ENCODE data around the gene ERC2.

Gene ERC2

DNA sequence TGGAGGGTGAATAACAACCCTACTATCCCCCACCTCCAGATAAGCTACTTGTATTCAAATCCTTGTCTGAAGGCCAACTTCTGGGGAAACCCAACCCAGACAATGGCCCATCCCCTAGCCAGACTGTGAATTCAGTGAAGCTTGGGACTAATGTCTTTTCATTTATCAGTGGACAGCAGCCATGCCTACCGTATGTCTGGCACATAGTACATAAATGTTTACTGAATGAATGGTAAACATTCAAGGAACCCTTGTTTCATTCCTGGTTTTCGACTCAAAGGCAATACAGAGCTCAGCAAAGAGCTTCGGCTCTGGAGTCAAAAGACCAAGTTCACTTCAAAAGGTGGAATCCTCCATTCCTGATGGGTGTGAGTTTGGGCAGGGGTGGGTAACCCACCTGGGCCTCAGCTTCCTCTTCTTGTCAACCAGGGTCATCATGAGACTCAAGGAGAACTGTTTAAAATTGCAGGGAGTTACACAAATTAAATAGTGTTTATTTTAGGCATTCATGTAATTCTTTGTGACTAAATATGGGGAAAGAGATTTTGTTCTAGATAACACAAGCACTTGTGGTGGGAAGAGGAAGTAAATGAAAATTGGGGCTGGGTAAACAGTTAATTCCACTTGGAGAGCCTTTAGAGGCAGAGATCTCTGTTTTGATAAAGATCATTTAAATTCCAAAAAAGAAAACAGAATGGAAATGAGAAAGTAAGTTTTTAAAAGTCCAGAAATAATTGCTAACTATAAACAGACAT lies 677.5 kb downstream of the ERC2 start:
- no peak for DNase-seq (ENCODE audit: low read depth)

DNA sequence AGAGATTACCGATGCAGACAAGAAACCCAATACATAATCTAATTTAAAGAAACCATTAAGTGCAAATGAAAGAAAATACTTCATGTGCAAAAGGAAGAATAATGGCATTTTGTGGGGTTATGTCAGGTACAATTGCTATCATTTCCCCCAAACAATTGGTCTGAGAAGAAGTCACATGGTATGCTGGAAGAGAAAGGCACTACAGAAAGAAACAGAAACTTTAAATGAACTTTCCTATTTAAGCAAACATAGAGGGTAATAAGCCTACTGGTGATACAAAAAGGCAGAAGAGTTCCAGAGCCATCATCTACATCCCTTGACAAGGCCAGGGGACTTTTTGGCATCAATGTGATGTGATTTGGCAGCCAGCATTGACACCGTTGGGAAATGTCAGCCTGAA lies 678.8 kb downstream of the ERC2 start:
- no peak for DNase-seq (ENCODE audit: low read depth)

- DNase-seq (ENCODE audit: low read depth): no peak
These were observed 685.5 kb downstream of the ERC2 start for GRCh38 chr3:55782807-55783206.

DNA sequence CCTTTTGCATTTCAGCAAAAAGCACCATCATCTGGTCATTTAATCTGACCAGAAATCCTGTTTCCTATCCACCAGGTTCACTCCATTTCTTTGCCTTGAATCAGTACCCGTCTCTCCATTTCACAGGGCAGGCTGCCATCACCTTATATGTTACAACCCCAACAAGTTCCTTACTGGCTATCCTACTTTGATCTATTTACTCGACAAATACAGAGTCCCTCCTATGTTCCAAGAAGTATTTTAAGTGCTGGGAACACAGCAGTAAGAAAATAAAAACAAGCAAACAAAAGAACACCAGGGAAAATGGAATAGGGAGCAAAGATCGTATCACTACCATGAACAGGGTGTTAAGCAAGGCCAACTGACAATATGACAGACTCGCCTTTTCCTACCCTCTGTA lies 685.9 kb downstream of the ERC2 start:
- DNase-seq (ENCODE audit: low read depth): no peak

DNA sequence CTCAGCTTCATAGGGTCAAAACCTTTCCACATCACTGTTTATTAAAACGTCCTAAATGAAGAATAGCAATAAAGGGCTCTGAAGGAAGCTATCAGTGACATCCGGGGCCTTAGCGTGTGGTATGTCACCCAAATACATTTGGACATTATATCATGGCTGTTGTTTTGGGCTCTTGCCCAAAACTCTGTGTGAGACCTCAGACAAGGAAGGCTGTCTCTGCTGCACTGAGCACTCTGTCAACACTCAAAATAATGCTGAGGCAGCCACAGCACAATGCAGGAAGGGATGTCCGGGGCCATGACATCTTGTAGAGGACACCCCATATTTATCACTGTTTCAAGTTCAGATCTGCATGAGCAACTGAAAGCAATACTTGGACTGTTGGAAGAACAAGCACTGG lies 687.4 kb downstream of the ERC2 start:
- no peak for DNase-seq (ENCODE audit: low read depth)

DNA sequence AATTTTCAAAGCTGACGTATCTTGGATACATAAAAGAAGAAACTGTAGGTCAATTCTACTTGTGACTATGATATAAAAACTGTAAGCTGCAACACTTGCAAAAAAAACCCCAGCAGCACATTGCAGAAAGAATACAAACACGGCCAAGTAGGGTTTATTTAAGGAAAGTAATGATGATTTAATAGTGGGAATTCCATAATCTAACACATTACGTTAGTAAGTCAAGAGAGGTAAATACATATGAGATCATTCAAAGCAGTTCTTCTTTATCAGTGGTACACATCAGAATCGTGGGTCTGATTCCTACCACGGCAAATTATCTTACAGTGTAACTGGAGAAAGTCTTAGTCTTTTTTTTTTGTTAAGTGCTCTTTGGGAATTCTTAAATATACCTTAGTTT lies 688.7 kb downstream of the ERC2 start:
- DNase-seq (ENCODE audit: low read depth): no peak

- DNase-seq (ENCODE audit: low read depth): no peak
These were observed 692.7 kb downstream of the ERC2 start for GRCh38 chr3:55775366-55776154.

DNA sequence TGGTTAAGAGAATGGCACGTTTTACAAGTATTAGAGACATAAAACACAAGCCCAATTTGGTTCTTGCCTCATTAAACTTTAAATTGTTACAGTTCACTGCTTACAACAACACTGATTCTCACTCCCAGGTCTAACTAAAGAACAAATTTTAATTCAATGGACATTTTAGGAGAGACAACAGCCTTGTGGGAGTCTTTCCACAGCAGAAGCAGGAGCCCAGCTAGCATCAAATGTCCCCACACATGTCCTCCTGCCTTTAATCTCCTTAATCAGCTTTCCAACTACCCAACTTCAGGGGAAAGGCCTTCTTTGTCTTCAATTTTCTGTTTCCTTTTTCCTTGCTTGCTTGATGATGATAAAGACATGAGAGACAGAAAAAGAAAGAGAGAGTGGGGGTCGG lies 693.4 kb downstream of the ERC2 start:
- DNase-seq (ENCODE audit: low read depth): no peak

GRCh38 chr3:55771503-55771902 lies 696.8 kb downstream of the ERC2 start:
- DNase-seq (ENCODE audit: low read depth): no peak

DNA sequence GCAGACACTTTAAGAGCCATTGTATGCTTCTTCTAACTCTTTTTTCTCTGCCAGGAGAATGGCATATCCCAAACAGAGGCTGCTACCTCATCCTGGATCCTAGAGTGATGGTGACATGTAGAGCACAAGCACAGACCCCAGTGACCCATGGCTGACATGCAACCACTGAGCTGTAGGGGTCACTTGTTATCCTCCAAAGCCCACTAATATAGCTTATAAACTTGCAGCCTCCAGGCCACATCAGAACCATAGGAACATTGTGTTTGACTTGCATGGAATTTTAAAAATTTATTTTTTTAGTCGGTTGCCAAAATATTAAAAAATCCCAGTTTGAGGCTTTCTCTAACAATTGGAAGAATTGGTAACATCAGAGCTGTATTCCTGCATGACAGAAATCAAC lies 698.2 kb downstream of the ERC2 start:
- no peak for DNase-seq (ENCODE audit: low read depth)

- no peak for DNase-seq (ENCODE audit: low read depth)
These were observed 701.5 kb downstream of the ERC2 start for GRCh38 chr3:55766753-55767152.

DNA sequence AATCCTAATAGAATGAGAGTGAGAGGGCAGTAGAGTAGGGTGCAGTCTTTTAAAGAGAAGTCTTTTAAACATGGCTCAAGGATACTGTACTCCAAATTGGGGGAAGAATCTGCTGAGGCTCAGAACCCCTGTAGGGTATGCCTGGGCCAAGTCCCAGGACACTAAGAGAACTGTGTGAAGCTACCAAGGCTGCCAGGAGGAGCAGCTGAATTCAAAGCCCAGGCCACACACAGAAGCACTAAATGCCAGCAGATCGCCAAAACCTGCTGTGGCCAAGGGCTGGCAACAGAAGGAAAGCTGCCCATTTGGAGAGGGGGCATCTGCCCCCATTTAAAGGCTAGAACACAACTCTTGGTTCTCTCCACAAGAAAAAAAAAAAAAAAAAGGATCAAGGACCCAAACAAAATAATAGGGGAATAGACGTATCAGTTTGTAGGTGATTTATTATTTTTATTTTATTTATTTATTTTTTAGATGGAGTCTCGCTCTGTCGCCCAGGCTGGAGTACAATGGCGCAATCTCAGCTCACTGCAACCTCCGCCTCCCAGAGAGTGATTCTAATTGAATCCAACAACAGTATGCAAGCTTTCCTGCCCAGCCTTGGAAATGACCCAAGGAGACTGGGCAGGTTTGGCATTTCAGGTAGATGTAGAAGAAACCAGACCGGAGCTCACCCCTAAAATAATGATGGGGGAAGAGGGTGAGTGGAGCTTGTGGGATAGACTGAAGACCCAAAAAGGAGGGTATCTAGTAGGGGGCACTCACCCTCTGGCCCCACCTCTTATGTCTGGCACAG lies 702.2 kb downstream of the ERC2 start:
- no peak for DNase-seq (ENCODE audit: low read depth)

DNA sequence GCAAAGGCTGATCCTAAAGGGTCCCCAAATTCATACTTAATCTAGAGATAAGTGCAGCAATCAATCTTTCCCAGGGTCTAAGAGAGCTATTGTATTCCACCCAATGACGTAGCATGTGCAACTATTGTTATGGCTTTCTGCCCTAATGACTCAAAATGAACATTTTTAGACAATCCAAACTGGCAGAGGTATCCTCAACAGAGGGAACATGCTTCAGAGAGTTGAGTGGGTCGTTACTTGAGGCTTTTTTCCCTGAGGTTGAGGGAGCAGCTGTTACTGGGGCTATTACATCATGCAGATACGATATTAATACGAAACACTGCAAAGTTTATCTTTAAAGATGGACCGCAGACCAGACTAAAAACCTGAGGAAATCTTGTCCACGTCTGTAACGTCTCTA lies 702.9 kb downstream of the ERC2 start:
- no peak for DNase-seq (ENCODE audit: low read depth)

DNA sequence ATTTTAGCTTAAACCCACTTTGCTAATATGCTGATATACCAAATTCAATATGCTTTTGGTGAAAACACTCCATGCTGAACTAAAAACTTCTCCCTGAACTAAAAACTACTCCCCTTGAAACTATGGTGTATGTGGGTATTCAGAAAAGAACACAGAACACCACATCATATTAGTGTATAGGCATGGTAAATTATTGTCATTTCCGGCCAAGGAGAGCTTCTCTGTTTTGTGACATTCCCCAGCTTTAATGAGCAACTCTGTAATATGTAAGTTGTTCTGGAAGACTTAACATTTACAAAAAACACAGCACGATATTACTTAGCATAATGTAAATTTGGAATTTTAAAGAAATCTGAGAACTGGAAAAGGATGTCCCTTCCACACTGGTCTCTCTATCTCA lies 711.3 kb downstream of the ERC2 start:
- no peak for DNase-seq (ENCODE audit: low read depth)

DNA sequence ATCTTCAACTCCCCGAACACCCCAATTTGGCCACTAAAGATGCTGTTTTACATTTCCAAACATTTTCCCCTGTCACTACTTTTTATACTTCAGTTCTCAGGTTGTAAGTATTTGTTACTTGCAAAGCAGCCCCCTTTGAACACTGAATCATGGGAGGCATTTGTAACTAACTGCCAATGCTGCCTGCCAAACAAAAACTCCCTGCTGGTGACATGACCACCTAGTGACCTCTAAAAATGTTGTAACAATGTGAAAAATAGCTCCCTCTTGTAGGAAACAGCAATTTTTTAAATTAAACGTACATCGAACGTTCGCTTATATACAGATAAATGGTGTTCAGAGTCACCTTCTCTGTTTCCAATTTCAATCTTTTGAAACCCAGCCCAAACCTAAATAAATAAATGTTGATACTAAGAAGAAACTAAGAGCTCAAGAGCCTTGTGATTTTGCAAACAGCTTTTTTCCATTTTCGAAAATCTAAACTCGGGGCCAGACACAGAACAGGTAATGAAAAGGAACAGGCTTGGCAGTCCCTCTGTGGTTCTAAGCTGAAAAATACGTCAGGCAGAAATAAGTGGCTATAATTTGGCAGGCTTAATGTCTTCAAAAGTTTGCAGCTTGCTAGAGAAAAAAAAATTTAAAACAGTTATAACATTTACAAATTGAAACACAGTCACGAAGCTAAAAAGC lies 712.6 kb downstream of the ERC2 start:
- no peak for DNase-seq (ENCODE audit: low read depth)

- DNase-seq (ENCODE audit: low read depth): no peak
These were observed 715.4 kb downstream of the ERC2 start for GRCh38 chr3:55752911-55753310.

DNA sequence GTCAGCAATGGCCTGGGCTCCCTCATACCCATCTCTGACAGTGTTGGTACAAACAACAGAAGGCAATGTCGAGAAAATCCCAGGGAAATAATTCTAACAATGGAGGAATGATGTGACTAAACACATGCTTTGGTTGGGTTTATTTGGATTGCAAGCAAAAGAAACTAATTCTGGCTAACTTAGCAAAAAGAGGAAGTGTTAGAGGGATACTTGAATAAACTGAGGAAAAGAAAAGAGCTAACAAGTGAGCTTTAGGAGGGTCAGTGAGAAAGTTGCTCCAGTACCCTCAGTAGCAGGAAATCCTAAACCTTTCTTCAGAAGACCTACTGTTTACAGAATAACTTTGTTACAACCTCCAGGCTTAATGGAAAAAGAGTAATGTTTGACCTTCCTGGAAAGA lies 716.5 kb downstream of the ERC2 start:
- DNase-seq (ENCODE audit: low read depth): no peak

- no peak for DNase-seq (ENCODE audit: low read depth)
These were observed 717.7 kb downstream of the ERC2 start for GRCh38 chr3:55750525-55750924.

GRCh38 chr3:55749036-55749435 lies 719.2 kb downstream of the ERC2 start:
- DNase-seq (ENCODE audit: low read depth): no peak

- DNase-seq (ENCODE audit: low read depth): no peak
These were observed 721.4 kb downstream of the ERC2 start for GRCh38 chr3:55746808-55747413.

DNA sequence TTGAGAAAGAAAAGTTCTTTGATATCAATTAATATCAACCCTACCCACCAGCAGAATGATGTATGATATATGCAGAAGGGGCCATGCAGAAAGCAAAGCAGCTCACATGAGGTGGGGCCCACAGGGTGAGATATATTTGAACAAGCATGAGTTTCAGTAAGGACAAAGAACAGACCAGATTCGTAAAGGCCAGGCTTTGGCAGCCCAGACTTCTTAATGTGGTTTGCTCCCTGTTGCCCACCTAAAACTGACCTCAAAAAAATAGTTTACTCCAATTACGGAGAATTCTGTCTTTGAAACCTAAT lies 725.5 kb downstream of the ERC2 start:
- DNase-seq (ENCODE audit: low read depth): no peak
